GM23338 (cell line): ENCODE measurements around the gene HBS1L. TPM values are rescaled to one million over a fixed set of nuclear protein-coding genes. Genes with fewer than 3 reads are reported as not detected.

Experiments
- ATAC-seq: fragments of 200-7000 bp; cut with Tn5 transposase; 3 replicates; pipeline ENCODE4 v1.9.1; 2020
- DNase-seq: peaks from one replicate; pipeline ENCODE4 v3.0.0-alpha.2; 2015; ENCODE audit warnings: low spot score
- H2AFZ ChIP-seq: fragments of 200-600 bp; sonication (generic); 2 replicates; pipeline ENCODE4 v1.8.0; 2016; ENCODE audit warnings: antibody characterized with exemption, mild to moderate bottlenecking, moderate library complexity
- H3F3A ChIP-seq: fragments of 200-600 bp; sonication (generic); replicated peaks from 2 replicates; pipeline ENCODE4 v1.8.0; 2017; ENCODE audit warnings: antibody characterized with exemption, mixed run types, low read depth
- H3K27ac ChIP-seq: fragments of 200-600 bp; sonication (generic); 2 replicates; pipeline ENCODE4 v1.6.1; 2016; ENCODE audit warnings: low read depth
- H3K27me3 ChIP-seq: fragments of 200-600 bp; sonication (generic); 2 replicates; pipeline ENCODE4 v1.8.0; 2016; ENCODE audit warnings: mild to moderate bottlenecking, mixed run types, moderate library complexity; ENCODE audit not compliant: insufficient read depth
- H3K36me3 ChIP-seq: fragments of 200-600 bp; sonication (generic); 2 replicates; pipeline ENCODE4 v1.8.0; 2016; ENCODE audit warnings: mild to moderate bottlenecking; ENCODE audit not compliant: insufficient read depth
- H3K4me1 ChIP-seq: fragments of 200-600 bp; sonication (generic); 2 replicates; pipeline ENCODE4 v1.8.0; 2016; ENCODE audit warnings: mild to moderate bottlenecking, moderate library complexity; ENCODE audit not compliant: insufficient read depth
- H3K4me2 ChIP-seq: fragments of 200-600 bp; sonication (generic); 2 replicates; pipeline ENCODE4 v1.7.1; 2017; ENCODE audit warnings: mixed run types
- H3K4me3 ChIP-seq: fragments of 200-600 bp; sonication (generic); 2 replicates; pipeline ENCODE4 v1.6.1; 2016; ENCODE audit warnings: mixed run types
- H3K79me2 ChIP-seq: fragments of 200-600 bp; sonication (generic); replicated peaks from 2 replicates; pipeline ENCODE4 v1.8.0; 2017; ENCODE audit warnings: mild to moderate bottlenecking; ENCODE audit not compliant: insufficient read depth
- H3K9me2 ChIP-seq: fragments of 200-600 bp; sonication (generic); 2 replicates; pipeline ENCODE4 v1.8.0; 2017; ENCODE audit not compliant: insufficient read depth
- H4K20me1 ChIP-seq: fragments of 200-600 bp; sonication (generic); replicated peaks from 2 replicates; pipeline ENCODE4 v1.8.0; 2017; ENCODE audit warnings: mild to moderate bottlenecking; ENCODE audit not compliant: insufficient read depth
- H3K27ac Mint-ChIP-seq: 2 replicates; pipeline ENCODE4 v1.8.0; 2020; ENCODE audit warnings: inconsistent platforms, mild to moderate bottlenecking, moderate library complexity, mixed read lengths
- H3K27me3 Mint-ChIP-seq: 3 replicates; pipeline ENCODE4 v1.8.0; 2022; ENCODE audit warnings: low read depth, mild to moderate bottlenecking, moderate library complexity, mixed read lengths, inconsistent platforms; ENCODE audit not compliant: insufficient read depth, poor library complexity
- H3K36me3 Mint-ChIP-seq: 3 replicates; pipeline ENCODE4 v1.8.0; 2021; ENCODE audit warnings: low read depth, mild to moderate bottlenecking, inconsistent platforms, moderate library complexity, mixed read lengths
- H3K4me1 Mint-ChIP-seq: 3 replicates; pipeline ENCODE4 v1.8.0; 2020; ENCODE audit warnings: mild to moderate bottlenecking, inconsistent platforms, mixed read lengths
- H3K4me3 Mint-ChIP-seq: 3 replicates; pipeline ENCODE4 v1.8.0; 2021; ENCODE audit warnings: moderate library complexity, mild to moderate bottlenecking, inconsistent platforms, mixed read lengths
- H3K9me3 Mint-ChIP-seq: 3 replicates; pipeline ENCODE4 v1.8.0; 2020; ENCODE audit warnings: moderate library complexity, mild to moderate bottlenecking, inconsistent platforms, mixed read lengths
- CTCF ChIP-seq, 2 experiments: fragments of 200-600 bp in 1 of 2; sonication (generic) in 1 of 2; conservative IDR thresholded peaks; 2 replicates each; pipeline versions ENCODE4 v1.5.1 to v1.6.1; 2016 to 2017; ENCODE audit warnings: antibody characterized with exemption in 2 of 2, low read depth in 2 of 2, mild to moderate bottlenecking in 2 of 2, moderate library complexity in 1 of 2
- JUNB ChIP-seq: IDR thresholded peaks from one replicate; pipeline ENCODE4 v1.6.1; 2016; ENCODE audit warnings: antibody characterized with exemption; ENCODE audit not compliant: unreplicated experiment
- REST ChIP-seq: IDR thresholded peaks from one replicate; pipeline ENCODE4 v1.6.1; 2018; ENCODE audit warnings: antibody characterized with exemption; ENCODE audit not compliant: unreplicated experiment
- STAT1 ChIP-seq: IDR thresholded peaks from one replicate; pipeline ENCODE4 v1.6.1; 2016; ENCODE audit warnings: antibody characterized with exemption; ENCODE audit not compliant: unreplicated experiment
- ZNF331 ChIP-seq: fragments of 250-450 bp; sonication (Bioruptor Pico); IDR thresholded peaks from 2 replicates; pipeline ENCODE4 v1.5.0; 2020; ENCODE audit warnings: low read depth, mild to moderate bottlenecking, moderate library complexity
- polyA plus RNA-seq: library from polyadenylated mRNA; unstranded; fragments of >200 nt; fragmentation: Nextera tagmentation; extraction: Ambion mirVana; gene quantifications from 2 replicates; pipeline ENCODE4 v1.2.1, GENCODE V29; 2016
- total RNA-seq: library from RNA; depleted of rRNA; stranded (reverse); fragments of >200 nt; shearing (Covaris generic); gene quantifications from 2 replicates; pipeline ENCODE4 v1.2.3, GENCODE V29; 2014

HBS1L gene
- total and polyA plus RNA-seq, 2 experiments from 2014 or later, result 59.9 to 94.1 TPM

GRCh38 chr6:135048915-135049314 lies 5.7 kb downstream of the HBS1L start (continued):
- TF ChIP-seq CTCF (conservative IDR thresholded peaks at IDR 0.05; ENCODE audit: low read depth in 2 of 2) (no peak), REST (no peak), ZNF331 (CRISPR knock-in tag) (no peak), JUNB (no peak)

- no peaks in the 10 kb centered on the region for H3F3A ChIP-seq
- no peak for ATAC-seq
- peaks cover 12% of the 10 kb centered on the region; the same call in 1 of the 2 replicates for H4K20me1 ChIP-seq
- no peak overlapping the region for H3K4me3 ChIP-seq
- no peak overlapping the region for H3K4me3 Mint-ChIP-seq
- H3K4me1 ChIP-seq, result no peaks in the 10 kb centered on the region
- H3K4me2 ChIP-seq, result no peak overlapping the region
- no peak overlapping the region for H3K27ac Mint-ChIP-seq
- H3K27ac ChIP-seq, result no peak overlapping the region
- no peak for DNase-seq
- H3K4me1 Mint-ChIP-seq, result no peaks in the 10 kb centered on the region
- no peaks in the 10 kb centered on the region for H3K27me3 Mint-ChIP-seq
- H3K9me2 ChIP-seq, result no peaks in the 10 kb centered on the region
- no peaks in the 10 kb centered on the region for H3K9me3 Mint-ChIP-seq
- H3K36me3 ChIP-seq, result no peaks in the 10 kb centered on the region
- TF ChIP-seq STAT1 (no peak), CTCF (conservative IDR thresholded peaks at IDR 0.05; ENCODE audit: low read depth in 2 of 2) (no peak), JUNB (no peak), ZNF331 (CRISPR knock-in tag) (no peak)
- H3K79me2 ChIP-seq, result peaks cover 100% of the 10 kb centered on the region
- peaks cover 12% of the 10 kb centered on the region; the same call in 2 of the 3 replicates for H3K36me3 Mint-ChIP-seq
- H2AFZ ChIP-seq, result no peak overlapping the region
- H3K27me3 ChIP-seq, result no peaks in the 10 kb centered on the region
These were observed 7.3 kb downstream of the HBS1L start for GRCh38 chr6:135047336-135047735.
